ENCODE measurements around the gene ZNF519.
"Not testable (repeated sequence)": the region's sequence is repeated elsewhere in the genome, so short reads cannot be mapped to it uniquely, and the experiment has no call there.

ZNF519 gene

GRCh38 chr18:14145021-14145420, 12.8 kb upstream of the ZNF519 start:
- H3K9me3 ChIP-seq (ENCODE audit: low read length); H3K27ac ChIP-seq (ENCODE audit: low read depth, low read length); H3K9ac ChIP-seq (ENCODE audit: low read length); H3K4me1 ChIP-seq (ENCODE audit: insufficient read depth, low read length); H3K4me3 ChIP-seq (ENCODE audit: low read depth in 1 of 2, low read length in 2 of 2); H3K36me3 ChIP-seq (ENCODE audit: insufficient read depth, low read length); H3K27me3 ChIP-seq (ENCODE audit: control insufficient read depth in 1 of 2, insufficient read depth in 2 of 2, low read length in 2 of 2): not testable (repeated sequence)

DNA sequence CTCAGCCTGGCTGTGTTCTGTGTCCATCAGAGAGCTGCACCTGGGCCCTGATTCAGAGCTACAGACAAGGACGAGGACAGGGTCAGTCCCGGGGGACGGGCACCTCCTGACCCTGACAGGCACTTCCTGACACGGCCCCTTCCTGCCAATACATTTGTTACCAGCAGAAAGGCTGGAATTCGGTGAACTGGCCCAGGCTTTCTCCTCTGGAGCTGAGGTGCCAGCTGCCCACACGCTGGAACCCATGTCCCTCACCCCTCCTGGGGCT, 12.3 kb upstream of the ZNF519 start:
- Histone ChIP-seq H3K4me1 (ENCODE audit: insufficient read depth, low read length) (no peaks in the 10 kb centered on the region), H3K36me3 (ENCODE audit: insufficient read depth, low read length) (no peaks in the 10 kb centered on the region), H3K4me3 (ENCODE audit: low read depth in 1 of 2, low read length in 2 of 2) (no peak overlapping the region), H3K9ac (ENCODE audit: low read length) (no peak overlapping the region), H3K27ac (ENCODE audit: low read depth, low read length) (no peak overlapping the region), H3K27me3 (ENCODE audit: control insufficient read depth in 1 of 2, insufficient read depth in 2 of 2, low read length in 2 of 2) (no peaks in the 10 kb centered on the region), H3K9me3 (ENCODE audit: low read length) (no peaks in the 10 kb centered on the region)

DNA sequence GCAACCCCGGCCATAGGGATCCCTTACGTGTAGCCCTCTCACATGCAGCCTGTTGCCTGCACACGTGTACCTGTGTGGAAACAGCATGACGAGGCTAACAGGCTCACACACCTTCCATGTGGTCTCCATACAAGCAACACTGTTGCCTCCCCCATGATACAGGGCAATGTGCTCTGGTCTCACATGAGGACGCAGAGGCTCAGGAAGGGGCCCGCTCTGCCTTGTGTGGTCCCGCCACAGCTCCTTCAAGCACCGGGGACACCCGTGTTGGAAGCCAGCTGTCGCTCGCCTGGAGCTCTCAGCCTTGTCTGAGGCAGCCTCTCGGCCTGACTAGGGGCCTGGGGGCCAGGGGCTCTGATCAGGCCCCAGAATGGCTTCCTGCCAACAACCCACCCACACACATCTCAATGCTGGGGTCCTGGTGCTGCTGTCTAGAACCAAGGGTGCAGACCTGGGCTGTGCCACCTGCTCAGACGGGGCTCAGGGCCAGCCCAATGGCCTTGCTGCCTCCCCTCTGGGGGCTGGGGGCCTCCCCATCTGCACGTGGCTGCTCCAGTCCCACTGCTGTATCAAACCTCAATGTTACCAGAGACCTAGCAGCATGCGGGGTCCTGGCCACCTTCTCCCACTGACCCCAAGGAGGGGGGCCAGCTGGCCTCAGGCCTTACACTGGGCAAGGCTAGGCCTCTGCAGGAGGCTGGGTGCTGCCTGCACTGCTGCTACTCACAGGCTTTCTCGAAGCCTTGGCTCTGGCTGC, 11.8 kb upstream of the ZNF519 start:
- not testable (repeated sequence) for H3K27ac ChIP-seq (ENCODE audit: low read depth, low read length); H3K9ac ChIP-seq (ENCODE audit: low read length); H3K9me3 ChIP-seq (ENCODE audit: low read length); H3K36me3 ChIP-seq (ENCODE audit: insufficient read depth, low read length); H3K4me3 ChIP-seq (ENCODE audit: low read depth in 1 of 2, low read length in 2 of 2); H3K27me3 ChIP-seq (ENCODE audit: control insufficient read depth in 1 of 2, insufficient read depth in 2 of 2, low read length in 2 of 2); H3K4me1 ChIP-seq (ENCODE audit: insufficient read depth, low read length)

GRCh38 chr18:14143396-14143795, 11.2 kb upstream of the ZNF519 start:
- H3K9me3 ChIP-seq (ENCODE audit: low read length); H3K27ac ChIP-seq (ENCODE audit: low read depth, low read length); H3K4me1 ChIP-seq (ENCODE audit: insufficient read depth, low read length); H3K27me3 ChIP-seq (ENCODE audit: control insufficient read depth in 1 of 2, insufficient read depth in 2 of 2, low read length in 2 of 2); H3K9ac ChIP-seq (ENCODE audit: low read length); H3K4me3 ChIP-seq (ENCODE audit: low read depth in 1 of 2, low read length in 2 of 2); H3K36me3 ChIP-seq (ENCODE audit: insufficient read depth, low read length): not testable (repeated sequence)

GRCh38 chr18:14142177-14142576, 9.9 kb upstream of the ZNF519 start:
- not testable (repeated sequence) for H3K9ac ChIP-seq (ENCODE audit: low read length); H3K4me1 ChIP-seq (ENCODE audit: insufficient read depth, low read length); H3K36me3 ChIP-seq (ENCODE audit: insufficient read depth, low read length); H3K27me3 ChIP-seq (ENCODE audit: control insufficient read depth in 1 of 2, insufficient read depth in 2 of 2, low read length in 2 of 2); H3K4me3 ChIP-seq (ENCODE audit: low read depth in 1 of 2, low read length in 2 of 2); H3K27ac ChIP-seq (ENCODE audit: low read depth, low read length); H3K9me3 ChIP-seq (ENCODE audit: low read length)

- not testable (repeated sequence) for H3K27ac ChIP-seq (ENCODE audit: low read depth, low read length); H3K4me3 ChIP-seq (ENCODE audit: low read depth in 1 of 2, low read length in 2 of 2); H3K27me3 ChIP-seq (ENCODE audit: control insufficient read depth in 1 of 2, insufficient read depth in 2 of 2, low read length in 2 of 2); H3K4me1 ChIP-seq (ENCODE audit: insufficient read depth, low read length); H3K36me3 ChIP-seq (ENCODE audit: insufficient read depth, low read length); H3K9me3 ChIP-seq (ENCODE audit: low read length); H3K9ac ChIP-seq (ENCODE audit: low read length)
Observed at GRCh38 chr18:14139583-14139982, 7.3 kb upstream of the ZNF519 start.

- H3K9ac ChIP-seq (ENCODE audit: low read length); H3K36me3 ChIP-seq (ENCODE audit: insufficient read depth, low read length); H3K9me3 ChIP-seq (ENCODE audit: low read length): not testable (repeated sequence)
Observed at GRCh38 chr18:14137971-14138370, 5.7 kb upstream of the ZNF519 start.

GRCh38 chr18:14131696-14132270, 452 bp downstream of the ZNF519 start:
- H3K9ac ChIP-seq (ENCODE audit: low read length); H3K27me3 ChIP-seq (ENCODE audit: control insufficient read depth in 1 of 2, insufficient read depth in 2 of 2, low read length in 2 of 2); H3K9me3 ChIP-seq (ENCODE audit: low read length); H3K27ac ChIP-seq (ENCODE audit: low read depth, low read length); H3K36me3 ChIP-seq (ENCODE audit: insufficient read depth, low read length); H3K4me1 ChIP-seq (ENCODE audit: insufficient read depth, low read length): not testable (repeated sequence)
- H3K4me3 ChIP-seq (ENCODE audit: low read depth in 1 of 2, low read length in 2 of 2), result peak overlapping the region; percentile 38 to 68

More at GRCh38 chr18:14137971-14138370, 5.7 kb upstream of the ZNF519 start:
- H3K4me1 ChIP-seq (ENCODE audit: insufficient read depth, low read length); H3K27me3 ChIP-seq (ENCODE audit: control insufficient read depth in 1 of 2, insufficient read depth in 2 of 2, low read length in 2 of 2); H3K27ac ChIP-seq (ENCODE audit: low read depth, low read length); H3K4me3 ChIP-seq (ENCODE audit: low read depth in 1 of 2, low read length in 2 of 2): not testable (repeated sequence)

GRCh38 chr18:14130804-14131203, 1.4 kb downstream of the ZNF519 start:
- not testable (repeated sequence) for H3K9me3 ChIP-seq (ENCODE audit: low read length); H3K9ac ChIP-seq (ENCODE audit: low read length); H3K4me1 ChIP-seq (ENCODE audit: insufficient read depth, low read length); H3K36me3 ChIP-seq (ENCODE audit: insufficient read depth, low read length); H3K4me3 ChIP-seq (ENCODE audit: low read depth in 1 of 2, low read length in 2 of 2); H3K27me3 ChIP-seq (ENCODE audit: control insufficient read depth in 1 of 2, insufficient read depth in 2 of 2, low read length in 2 of 2); H3K27ac ChIP-seq (ENCODE audit: low read depth, low read length)

GRCh38 chr18:14124689-14125088, 7.5 kb downstream of the ZNF519 start:
- Histone ChIP-seq H3K36me3 (ENCODE audit: insufficient read depth, low read length) (no peaks in the 10 kb centered on the region), H3K9ac (ENCODE audit: low read length) (no peak overlapping the region), H3K27ac (ENCODE audit: low read depth, low read length) (no peak overlapping the region), H3K4me3 (ENCODE audit: low read depth in 1 of 2, low read length in 2 of 2) (no peak overlapping the region), H3K9me3 (ENCODE audit: low read length) (no peaks in the 10 kb centered on the region), H3K27me3 (ENCODE audit: control insufficient read depth in 1 of 2, insufficient read depth in 2 of 2, low read length in 2 of 2) (no peaks in the 10 kb centered on the region), H3K4me1 (ENCODE audit: insufficient read depth, low read length) (peaks cover 5% of the 10 kb centered on the region)

DNA sequence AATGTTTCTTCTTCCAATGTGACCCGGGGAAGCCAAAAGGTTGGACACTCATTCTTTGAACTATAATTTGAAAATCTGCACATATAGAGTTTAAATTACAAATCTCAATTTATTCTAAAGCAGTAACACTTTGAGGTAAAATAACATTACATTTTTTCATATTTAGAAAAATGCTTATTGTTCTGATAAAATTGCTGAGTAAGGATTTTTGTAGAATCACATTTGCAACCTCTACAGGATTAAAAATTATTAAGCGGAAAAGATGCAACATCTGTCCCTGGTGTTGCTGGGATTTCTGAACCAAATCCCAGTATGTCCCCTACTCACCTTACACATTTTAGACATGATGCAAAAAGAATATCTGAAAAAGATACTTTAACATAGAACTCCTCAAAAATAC, 10.1 kb downstream of the ZNF519 start:
- Histone ChIP-seq H3K4me1 (ENCODE audit: insufficient read depth, low read length) (peaks cover 5% of the 10 kb centered on the region), H3K27me3 (ENCODE audit: control insufficient read depth in 1 of 2, insufficient read depth in 2 of 2, low read length in 2 of 2) (no peaks in the 10 kb centered on the region), H3K4me3 (ENCODE audit: low read depth in 1 of 2, low read length in 2 of 2) (no peak overlapping the region), H3K36me3 (ENCODE audit: insufficient read depth, low read length) (no peaks in the 10 kb centered on the region), H3K27ac (ENCODE audit: low read depth, low read length) (no peak overlapping the region), H3K9me3 (ENCODE audit: low read length) (no peaks in the 10 kb centered on the region), H3K9ac (ENCODE audit: low read length) (no peak overlapping the region)

DNA sequence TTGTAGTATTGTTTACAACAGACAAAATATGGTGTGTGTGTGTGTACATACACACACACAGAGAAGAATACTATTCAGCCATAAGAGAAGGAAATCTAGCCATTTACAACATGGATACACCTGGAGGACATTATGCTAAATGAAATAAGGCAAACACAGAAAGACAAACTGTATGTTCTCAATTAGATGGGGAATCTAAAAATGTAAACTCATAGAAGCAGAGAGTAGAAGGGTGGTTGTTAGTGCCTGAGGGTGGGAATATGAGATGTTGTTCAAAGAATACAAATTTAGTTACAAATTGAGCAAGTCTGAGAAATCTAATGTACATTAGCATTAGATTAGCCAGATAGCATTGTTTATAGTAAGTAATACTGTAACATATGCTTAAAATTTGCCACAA, 11.3 kb downstream of the ZNF519 start:
- no peaks in the 10 kb centered on the region for H3K27me3 ChIP-seq (ENCODE audit: control insufficient read depth in 1 of 2, insufficient read depth in 2 of 2, low read length in 2 of 2)
- H3K4me3 ChIP-seq (ENCODE audit: low read depth in 1 of 2, low read length in 2 of 2), result no peak overlapping the region
- H3K27ac ChIP-seq (ENCODE audit: low read depth, low read length), result no peak overlapping the region
- no peaks in the 10 kb centered on the region for H3K36me3 ChIP-seq (ENCODE audit: insufficient read depth, low read length)
- peaks cover 5% of the 10 kb centered on the region for H3K4me1 ChIP-seq (ENCODE audit: insufficient read depth, low read length)
- H3K9ac ChIP-seq (ENCODE audit: low read length), result no peak overlapping the region
- no peaks in the 10 kb centered on the region for H3K9me3 ChIP-seq (ENCODE audit: low read length)
